HEK293T (cell line): ENCODE measurements around the gene USP46.

Experiments
- ARNT ChIP-seq: fragments of 450-650 bp; IDR thresholded peaks from 2 replicates; pipeline ENCODE4 v1.6.1; 2017; ENCODE audit warnings: mild to moderate bottlenecking
- BHLHE40 ChIP-seq: fragments of 450-650 bp; IDR thresholded peaks from 2 replicates; pipeline ENCODE4 v1.6.1; 2016; ENCODE audit warnings: mild to moderate bottlenecking, moderate library complexity, borderline replicate concordance
- CTBP1 ChIP-seq: fragments of 450-650 bp; IDR thresholded peaks from 2 replicates; pipeline ENCODE4 v1.6.1; 2016; ENCODE audit warnings: borderline replicate concordance
- FOXA1 ChIP-seq: fragments of 450-650 bp; IDR thresholded peaks from 2 replicates; pipeline ENCODE4 v1.6.1; 2016; ENCODE audit warnings: mild to moderate bottlenecking
- FOXK2 ChIP-seq: fragments of 450-650 bp; IDR thresholded peaks from 2 replicates; pipeline ENCODE4 v1.6.1; 2016; ENCODE audit warnings: mild to moderate bottlenecking
- FOXM1 ChIP-seq: fragments of 450-650 bp; IDR thresholded peaks from 2 replicates; pipeline ENCODE4 v1.6.1; 2017; ENCODE audit warnings: mild to moderate bottlenecking, borderline replicate concordance
- HDGF ChIP-seq: fragments of 450-650 bp; IDR thresholded peaks from 2 replicates; pipeline ENCODE4 v1.6.1; 2017; ENCODE audit warnings: antibody characterized with exemption, borderline replicate concordance
- LEF1 ChIP-seq: fragments of 450-650 bp; IDR thresholded peaks from 2 replicates; pipeline ENCODE4 v1.6.1; 2017; ENCODE audit warnings: mild to moderate bottlenecking, borderline replicate concordance
- NFRKB ChIP-seq: fragments of 450-650 bp; IDR thresholded peaks from 2 replicates; pipeline ENCODE4 v1.6.1; 2016; ENCODE audit warnings: mild to moderate bottlenecking, moderate library complexity
- PKNOX1 ChIP-seq: fragments of 450-650 bp; IDR thresholded peaks from 2 replicates; pipeline ENCODE4 v1.6.1; 2016
- SP1 ChIP-seq: fragments of 450-650 bp; IDR thresholded peaks from 2 replicates; pipeline ENCODE4 v1.6.1; 2017
- SUZ12 ChIP-seq: fragments of 450-650 bp; IDR thresholded peaks from 2 replicates; pipeline ENCODE4 v1.6.1; 2016; ENCODE audit warnings: mild to moderate bottlenecking
- TARDBP ChIP-seq: fragments of 450-650 bp; IDR thresholded peaks from 2 replicates; pipeline ENCODE4 v1.6.1; 2016
- ZNF384 ChIP-seq: fragments of 450-650 bp; IDR thresholded peaks from 2 replicates; pipeline ENCODE4 v1.6.1; 2016

GRCh38 chr4:52579602-52580272, 79.4 kb downstream of the USP46 start:
- no peak for TF ChIP-seq FOXM1
- no peak for TF ChIP-seq CTBP1
- TF ChIP-seq BHLHE40: no peak
- TF ChIP-seq ARNT: no peak
- no peak for TF ChIP-seq FOXA1
- no peak for TF ChIP-seq FOXK2
- TF ChIP-seq HDGF: no peak
- TF ChIP-seq LEF1: no peak
- TF ChIP-seq SUZ12: no peak
- no peak for TF ChIP-seq TARDBP
- no peak for TF ChIP-seq SP1
- no peak for TF ChIP-seq ZNF384
- TF ChIP-seq PKNOX1: no peak
- TF ChIP-seq NFRKB: no peak
